Osteoblast (primary cell): ENCODE data around the gene IGF1R. TPM values are rescaled to one million over a fixed set of nuclear protein-coding genes. Genes with fewer than 3 reads are reported as not detected.
A peak's percentile ranks its signal among the peaks of the same experiment; 100 is the strongest.

Experiments used
- DNase-seq: peaks from one replicate; pipeline ENCODE4 v3.0.0; 2011; ENCODE audit warnings: low spot score, mixed read lengths; ENCODE audit not compliant: insufficient read length; ENCODE audit errors: missing footprints
- H2AFZ ChIP-seq: 2 replicates; pipeline ENCODE4 v1.6.0; 2011; ENCODE audit warnings: mild to moderate bottlenecking, low read length
- H3K27ac ChIP-seq: 2 replicates; pipeline ENCODE4 v1.5.1; 2011; ENCODE audit warnings: mild to moderate bottlenecking, low read depth, low read length, moderate library complexity
- H3K27me3 ChIP-seq: 2 replicates; pipeline ENCODE4 v1.6.0; 2012; ENCODE audit warnings: mild to moderate bottlenecking, control low read depth, inconsistent platforms, low read length, moderate library complexity; ENCODE audit not compliant: insufficient read depth
- H3K36me3 ChIP-seq: 2 replicates; pipeline ENCODE4 v1.5.1; 2011; ENCODE audit warnings: mild to moderate bottlenecking, low read length, control low read depth, moderate library complexity; ENCODE audit not compliant: insufficient read depth
- H3K4me1 ChIP-seq: 2 replicates; pipeline ENCODE4 v1.5.1; 2011; ENCODE audit warnings: mild to moderate bottlenecking, low read length, control low read depth, moderate library complexity; ENCODE audit not compliant: insufficient read depth
- H3K4me2 ChIP-seq: 2 replicates; pipeline ENCODE4 v1.6.0; 2011; ENCODE audit warnings: mild to moderate bottlenecking, low read length; ENCODE audit not compliant: insufficient read depth
- H3K4me3 ChIP-seq: fragments of 200-600 bp; sonication (generic); 3 replicates; pipeline ENCODE4 v1.5.1; 2012; ENCODE audit warnings: mild to moderate bottlenecking, low read length, inconsistent platforms; ENCODE audit not compliant: insufficient read depth
- H3K79me2 ChIP-seq: 2 replicates; pipeline ENCODE4 v1.6.0; 2012; ENCODE audit warnings: mild to moderate bottlenecking, low read length, control low read depth, inconsistent platforms; ENCODE audit not compliant: insufficient read depth
- H3K9me3 ChIP-seq: 2 replicates; pipeline ENCODE4 v1.5.1; 2011; ENCODE audit warnings: low read depth, low read length, control low read depth
- H4K20me1 ChIP-seq: 2 replicates; pipeline ENCODE4 v1.6.0; 2012; ENCODE audit warnings: mild to moderate bottlenecking, low read length, control low read depth; ENCODE audit not compliant: insufficient read depth
- CTCF ChIP-seq: IDR thresholded peaks from 2 replicates; pipeline ENCODE4 v1.5.1; 2011; ENCODE audit warnings: mild to moderate bottlenecking, low read depth, low read length, moderate library complexity; ENCODE audit errors: extremely low read depth
- total RNA-seq: library from RNA; depleted of rRNA; stranded (reverse); fragments of >200 nt; gene quantifications from 2 replicates; pipeline ENCODE4 v1.2.3, GENCODE V29; 2012

The IGF1R gene
- total RNA-seq, 1 donor: 18.8 TPM

- H4K20me1 ChIP-seq: peaks cover 28% of the 10 kb centered on the region
- no peaks in the 10 kb centered on the region for H3K36me3 ChIP-seq
- DNase-seq: peak; percentile 8
- H3K27ac ChIP-seq: no peak overlapping the region
- peaks cover 57% of the 10 kb centered on the region for H3K79me2 ChIP-seq
- H3K9me3 ChIP-seq: no peaks in the 10 kb centered on the region
- H3K4me3 ChIP-seq: no peak overlapping the region
- no peaks in the 10 kb centered on the region for H3K4me1 ChIP-seq
- TF ChIP-seq CTCF: no peak
- H3K27me3 ChIP-seq: no peaks in the 10 kb centered on the region
- H3K4me2 ChIP-seq: no peak overlapping the region
- no peak overlapping the region for H2AFZ ChIP-seq
Observed at GRCh38 chr15:98815207-98815606, 166.9 kb downstream of the IGF1R start.

- Histone ChIP-seq H3K4me3 (no peak overlapping the region), H3K36me3 (no peaks in the 10 kb centered on the region), H3K4me1 (peaks cover under 1% of the 10 kb centered on the region), H3K27me3 (no peaks in the 10 kb centered on the region), H3K9me3 (no peaks in the 10 kb centered on the region), H4K20me1 (peaks cover 28% of the 10 kb centered on the region), H3K79me2 (peaks cover 55% of the 10 kb centered on the region), H2AFZ (no peak overlapping the region), H3K27ac (no peak overlapping the region), H3K4me2 (no peak overlapping the region)
- no peak for TF ChIP-seq CTCF
- DNase-seq: no peak
Observed at GRCh38 chr15:98817745-98818144, 169.4 kb downstream of the IGF1R start.

- Histone ChIP-seq H3K4me2 (peak overlapping the region; percentile 58), H2AFZ (peak overlapping the region; percentile 44), H3K9me3 (peaks cover 5% of the 10 kb centered on the region), H3K4me3 (peak overlapping the region; percentile 47), H3K27me3 (no peaks in the 10 kb centered on the region), H3K4me1 (peaks cover 8% of the 10 kb centered on the region), H4K20me1 (peaks cover under 1% of the 10 kb centered on the region), H3K79me2 (peaks cover 29% of the 10 kb centered on the region), H3K36me3 (no peaks in the 10 kb centered on the region), H3K27ac (peak overlapping the region; percentile 17)
- no peak for TF ChIP-seq CTCF
- peak; percentile 54 for DNase-seq
Observed at GRCh38 chr15:98823012-98823458, 174.7 kb downstream of the IGF1R start.

GRCh38 chr15:98823616-98824015 lies 175.3 kb downstream of the IGF1R start:
- no peaks in the 10 kb centered on the region for H4K20me1 ChIP-seq
- H3K4me1 ChIP-seq: peaks cover 8% of the 10 kb centered on the region
- no peaks in the 10 kb centered on the region for H3K36me3 ChIP-seq
- no peak for DNase-seq
- H3K4me3 ChIP-seq: no peak overlapping the region
- no peak for TF ChIP-seq CTCF
- peaks cover 7% of the 10 kb centered on the region for H3K9me3 ChIP-seq
- H3K79me2 ChIP-seq: peaks cover 25% of the 10 kb centered on the region
- no peaks in the 10 kb centered on the region for H3K27me3 ChIP-seq
- H3K27ac ChIP-seq: no peak overlapping the region
- peak overlapping the region; percentile 58 for H3K4me2 ChIP-seq
- no peak overlapping the region for H2AFZ ChIP-seq
